Activated T-helper 1 cell treated with Interleukin-2 at 50 U/mL for 16 hours (primary cell): ENCODE measurements around the gene FBXW7.

Experiments
- DNase-seq: peaks from one replicate; pipeline ENCODE4 v3.0.0-alpha.2; 2020; ENCODE audit warnings: low read depth

The FBXW7 gene

DNA sequence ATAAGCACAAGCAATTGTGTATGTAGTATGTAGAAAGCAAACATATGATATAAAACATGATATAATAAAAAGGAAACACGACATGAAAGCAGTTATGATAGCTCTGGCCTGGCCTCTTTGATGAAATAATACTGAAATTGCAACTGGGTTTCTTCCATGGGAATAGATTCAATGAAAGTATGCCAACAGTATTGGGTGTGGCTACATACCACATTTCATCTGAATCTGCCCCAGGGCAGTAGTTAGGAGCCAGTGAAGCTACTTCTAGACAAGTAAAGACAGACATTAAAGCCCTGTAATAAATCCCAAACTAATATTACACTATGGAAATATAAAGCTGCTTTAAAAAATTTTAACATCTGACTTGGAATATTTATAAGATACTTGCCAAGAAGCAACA is 207.3 kb downstream of the FBXW7 start:
- no peak for DNase-seq

DNA sequence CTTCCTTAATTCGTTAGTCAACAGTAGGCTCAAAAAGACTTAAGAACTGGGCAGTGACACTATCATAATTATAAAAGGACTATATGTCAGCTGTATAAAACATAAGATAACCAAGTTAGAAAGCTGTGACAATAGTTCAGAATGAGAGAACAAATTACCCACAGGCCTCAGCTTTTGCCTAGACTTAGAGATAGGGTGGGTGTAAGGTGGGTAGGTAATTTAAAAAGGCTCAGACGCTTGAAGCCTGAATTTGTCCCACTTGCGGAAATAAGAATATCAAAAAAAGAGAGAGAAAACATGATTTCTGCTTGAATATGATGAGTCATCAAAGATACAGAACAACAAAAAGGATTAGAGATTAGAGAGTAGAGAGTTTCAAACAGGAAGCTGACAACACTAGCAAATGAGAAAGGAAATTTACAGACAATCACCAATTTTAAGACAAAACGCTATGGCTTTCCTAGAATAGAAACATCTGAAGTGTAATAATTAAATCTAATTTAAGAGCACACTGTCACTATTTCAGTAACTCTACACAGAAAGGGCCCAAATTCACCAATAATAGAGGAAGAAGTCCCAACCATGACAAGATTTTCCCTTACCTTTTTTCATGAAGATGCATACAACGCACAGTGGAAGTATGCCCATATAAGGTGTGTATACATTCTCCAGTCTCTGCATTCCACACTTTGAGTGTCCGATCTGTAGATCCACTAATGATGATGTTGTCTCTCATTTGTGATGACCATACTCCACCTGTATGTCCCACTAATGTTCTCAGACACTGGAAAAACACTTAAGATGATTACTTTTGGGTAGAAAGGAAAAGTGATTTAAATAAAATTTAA is 208.1 kb downstream of the FBXW7 start:
- no peak for DNase-seq

DNA sequence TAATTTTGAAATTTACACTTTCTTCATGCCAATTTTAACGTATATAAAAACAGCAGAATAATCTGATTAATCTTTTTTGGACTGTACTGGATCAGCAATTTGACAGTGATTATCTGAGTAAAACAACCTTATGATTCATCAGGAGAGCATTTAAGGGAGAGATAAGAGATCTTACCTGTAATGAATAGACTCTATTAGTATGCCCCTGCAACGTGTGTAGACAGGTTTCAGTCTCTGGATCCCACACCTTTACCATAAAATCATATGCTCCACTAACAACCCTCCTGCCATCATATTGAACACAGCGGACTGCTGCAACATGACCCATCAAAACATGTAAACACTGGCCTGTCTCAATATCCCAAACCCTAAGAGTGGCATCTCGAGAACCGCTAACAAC is 210.1 kb downstream of the FBXW7 start:
- DNase-seq, result no peak

DNA sequence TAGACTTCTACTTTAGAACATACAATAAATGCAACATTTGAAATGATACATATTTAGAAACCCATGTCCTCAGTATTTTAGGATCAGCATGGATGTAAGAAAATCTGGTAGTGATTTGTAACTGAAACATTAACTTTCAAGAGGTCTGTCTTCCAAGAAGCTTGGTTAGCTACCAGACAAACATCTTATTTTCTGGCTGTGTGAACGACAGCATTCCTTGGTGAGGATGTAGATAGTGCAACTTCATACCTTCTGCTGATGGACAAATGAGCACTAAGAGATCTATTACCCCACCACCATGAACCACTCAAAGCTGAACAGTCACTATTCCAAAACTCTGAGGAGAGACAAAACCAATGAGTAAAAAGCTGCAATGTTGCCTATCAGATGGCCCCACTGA is 212.7 kb downstream of the FBXW7 start:
- DNase-seq, result no peak

DNA sequence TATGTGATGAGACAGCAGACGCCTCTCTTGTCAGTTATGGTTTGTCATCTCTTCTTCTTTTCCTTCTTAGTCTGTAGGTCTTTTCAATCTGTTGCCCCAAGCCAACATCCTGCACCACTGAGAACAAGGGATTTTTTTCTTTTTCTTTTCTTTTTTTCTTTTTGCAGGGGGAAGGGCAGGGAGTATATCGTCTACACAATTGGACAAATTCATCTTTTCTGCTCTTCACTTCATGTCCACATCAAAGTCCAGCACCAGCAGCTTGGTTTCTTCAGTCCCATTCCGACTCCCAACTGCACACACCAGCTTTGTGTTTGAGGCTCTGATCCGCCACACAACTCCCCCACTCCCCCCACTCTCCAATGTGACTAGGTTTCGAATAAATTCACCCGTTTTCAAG is 213.2 kb downstream of the FBXW7 start:
- no peak for DNase-seq

DNA sequence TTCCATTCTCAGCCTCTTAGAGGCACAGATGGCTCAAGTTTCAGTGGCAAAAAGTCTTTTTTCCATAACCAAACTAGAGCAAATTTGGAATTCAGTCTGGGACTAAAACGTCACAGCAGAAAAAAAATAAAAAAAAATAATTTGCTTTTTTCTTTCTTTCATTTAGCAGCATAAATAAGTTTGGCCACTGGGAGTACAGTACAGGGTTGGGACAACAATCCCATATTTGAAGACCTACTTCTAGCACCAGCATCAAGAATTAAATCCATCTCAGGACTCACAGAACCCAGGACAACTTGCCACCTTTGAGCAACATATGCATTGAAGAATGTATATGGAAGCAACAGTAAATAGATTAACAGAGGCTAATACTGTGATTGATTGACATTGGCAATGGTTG is 214.0 kb downstream of the FBXW7 start:
- no peak for DNase-seq

DNA sequence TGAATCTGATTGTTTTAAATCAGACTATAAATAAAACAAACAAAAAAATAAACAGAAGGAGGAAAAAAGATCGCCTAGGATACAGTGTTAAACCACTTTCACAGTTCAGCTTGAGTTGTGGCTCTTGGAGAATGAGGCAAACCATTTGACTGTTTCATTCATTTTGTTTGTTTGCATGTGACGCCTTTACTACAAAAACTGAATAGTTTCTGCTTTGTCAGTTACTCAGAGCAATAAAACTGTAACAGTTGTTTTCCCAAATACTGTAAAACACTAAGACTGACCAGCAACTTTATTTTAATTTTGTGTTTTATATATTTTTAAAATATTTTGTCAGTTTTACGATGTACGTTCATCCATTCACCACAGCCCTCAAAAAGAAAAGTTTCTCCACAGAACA is 214.5 kb downstream of the FBXW7 start:
- DNase-seq, result no peak

DNA sequence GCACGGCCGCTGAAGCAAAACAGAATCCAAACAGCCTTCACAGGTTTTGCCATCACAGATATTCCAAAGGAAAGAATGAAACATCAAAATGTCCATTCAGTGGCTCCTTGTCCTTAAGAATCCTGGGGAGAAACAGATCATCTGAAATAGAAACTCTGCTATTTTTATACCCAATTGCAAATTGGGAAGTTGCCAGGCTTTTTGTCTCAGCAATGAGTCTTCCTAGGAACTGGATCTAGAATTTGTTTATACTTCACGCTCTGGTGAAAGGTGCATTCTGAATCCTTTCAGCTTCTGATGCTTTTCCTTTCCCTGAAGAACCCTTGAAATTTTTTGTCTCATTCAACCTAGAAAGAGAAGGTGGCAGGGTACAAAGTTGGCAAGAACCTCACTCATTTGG is 218.9 kb downstream of the FBXW7 start:
- DNase-seq, result no peak

DNA sequence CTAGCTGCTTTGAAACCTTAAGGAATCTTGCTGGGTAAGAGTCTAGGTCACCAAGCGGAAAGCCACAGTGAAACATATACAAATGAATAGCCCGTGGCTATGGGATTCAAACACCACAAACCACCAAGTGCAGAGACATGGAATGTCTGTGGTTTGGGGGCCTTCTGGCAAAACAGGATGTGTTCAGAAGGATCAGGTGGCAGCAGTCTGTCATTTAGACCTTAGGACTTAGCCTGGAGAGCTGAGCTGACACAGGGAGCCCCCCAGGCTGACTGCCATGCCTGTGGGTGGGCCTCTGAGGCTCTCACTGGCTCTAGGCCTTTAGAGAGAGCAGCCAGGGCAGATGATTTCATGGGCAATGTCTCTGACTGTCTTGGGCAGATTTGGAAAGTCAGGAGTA is 225.6 kb downstream of the FBXW7 start:
- DNase-seq, result no peak

DNA sequence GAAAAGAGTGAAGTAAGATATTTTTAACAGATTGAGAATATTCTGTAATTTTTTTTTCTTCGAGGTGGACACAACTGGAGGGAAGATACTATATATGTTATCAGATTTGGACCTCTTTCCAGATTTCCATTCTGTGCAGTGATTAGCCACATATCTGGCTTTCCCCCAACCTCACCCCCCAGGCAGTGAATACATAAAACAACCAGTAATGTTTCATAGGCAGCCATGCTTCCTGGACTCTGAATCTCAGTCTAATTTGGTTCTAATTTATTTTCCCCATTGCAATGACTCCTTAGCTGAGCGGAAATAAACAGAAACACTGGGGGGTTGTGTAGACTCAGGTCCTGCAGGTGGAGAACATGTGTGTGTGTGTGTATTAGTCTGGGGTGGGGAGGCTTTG is 226.5 kb downstream of the FBXW7 start:
- no peak for DNase-seq

DNA sequence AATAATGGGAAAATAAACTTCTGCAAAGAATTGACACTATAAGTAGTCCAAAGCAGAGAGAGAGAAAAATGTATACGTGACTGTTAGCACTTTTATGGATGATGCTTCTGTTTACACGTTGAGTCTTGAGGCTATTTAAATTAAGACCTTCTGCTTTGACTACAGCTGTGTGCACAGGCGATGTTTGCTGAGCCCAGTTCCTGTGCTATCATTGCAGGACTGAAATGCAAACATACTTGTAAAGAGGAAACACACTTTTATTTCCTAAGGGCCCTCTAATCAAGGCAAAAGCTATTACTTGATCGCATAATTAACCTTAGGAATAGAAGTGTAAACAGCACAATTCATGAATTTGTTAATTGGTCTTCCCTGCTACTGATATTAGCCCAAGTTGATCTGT is 226.9 kb downstream of the FBXW7 start:
- DNase-seq, result no peak

DNA sequence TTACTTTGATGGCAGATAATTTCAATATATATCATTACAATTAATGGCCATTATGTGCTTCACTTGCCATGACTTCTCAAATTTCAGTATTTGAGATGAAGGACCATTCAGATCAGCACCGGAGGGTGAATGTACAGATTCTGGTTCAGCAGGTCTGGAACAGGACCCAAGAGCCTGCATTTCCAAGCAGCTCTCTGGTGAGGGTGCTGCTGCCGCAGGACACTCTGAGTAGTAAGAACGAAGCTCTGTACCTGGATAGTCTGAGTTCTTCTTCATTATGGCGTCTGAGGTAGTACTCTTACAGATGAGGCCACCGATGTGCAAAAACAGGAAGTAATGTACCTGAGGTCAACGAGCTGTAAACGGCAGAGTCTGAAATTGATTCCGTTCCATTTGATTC is 228.2 kb downstream of the FBXW7 start:
- no peak for DNase-seq

DNA sequence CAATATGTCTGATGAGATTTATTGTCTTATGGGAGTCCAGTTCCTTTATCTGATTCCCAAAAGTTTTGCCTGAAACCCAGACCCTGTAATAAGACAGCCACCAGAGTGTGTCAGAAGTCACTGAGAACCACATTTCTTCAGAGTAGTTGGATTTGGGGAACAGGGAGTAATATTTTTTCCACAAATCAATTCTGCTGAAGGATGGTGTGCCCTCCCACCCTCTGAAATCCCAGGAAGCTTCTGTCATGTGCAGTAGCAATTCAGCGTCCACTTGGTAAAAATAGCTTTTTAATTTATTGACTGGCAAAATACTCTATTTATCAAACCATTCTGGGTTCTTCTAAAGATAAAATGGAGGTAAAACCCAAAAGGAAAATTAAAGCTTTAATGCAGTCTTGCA is 229.4 kb downstream of the FBXW7 start:
- DNase-seq, result no peak

DNA sequence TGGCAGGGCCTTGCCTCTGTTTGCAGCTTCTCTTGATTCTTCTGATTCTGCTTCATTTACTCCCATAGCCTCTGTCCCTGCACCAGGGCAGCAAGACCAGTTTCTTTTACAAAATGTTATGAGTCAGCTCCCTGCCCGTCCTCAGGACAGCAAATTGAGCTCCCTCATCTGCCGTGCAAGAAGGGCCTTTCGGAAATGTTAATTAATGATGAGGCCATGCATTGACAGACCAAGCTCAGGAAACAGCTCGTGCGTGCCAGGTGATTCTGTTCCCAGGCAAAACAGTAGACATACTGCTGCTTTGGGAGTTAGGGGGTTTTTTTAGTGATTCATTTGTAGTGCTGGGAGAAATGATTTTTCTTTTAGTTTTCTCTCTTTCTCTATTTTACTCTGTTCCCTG is 231.7 kb downstream of the FBXW7 start:
- no peak for DNase-seq

DNA sequence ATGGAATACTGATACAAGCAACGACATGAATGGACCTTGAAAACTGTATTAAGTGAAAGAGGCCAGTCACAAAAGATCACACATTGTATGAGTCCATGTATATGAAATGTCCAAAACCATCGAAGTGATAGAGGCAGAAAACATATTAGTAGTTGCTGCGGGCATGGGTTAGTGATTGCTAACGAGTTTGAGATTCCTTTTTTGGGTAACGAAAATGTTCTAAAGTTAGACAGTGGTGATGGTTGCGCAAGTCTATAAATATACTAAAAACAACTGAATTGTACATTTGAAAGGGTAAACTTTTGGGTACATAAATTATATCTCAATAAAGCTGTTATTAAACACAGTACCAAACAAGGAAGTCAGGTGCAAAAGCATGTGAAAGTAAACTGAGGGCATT is 234.5 kb downstream of the FBXW7 start:
- no peak for DNase-seq

DNA sequence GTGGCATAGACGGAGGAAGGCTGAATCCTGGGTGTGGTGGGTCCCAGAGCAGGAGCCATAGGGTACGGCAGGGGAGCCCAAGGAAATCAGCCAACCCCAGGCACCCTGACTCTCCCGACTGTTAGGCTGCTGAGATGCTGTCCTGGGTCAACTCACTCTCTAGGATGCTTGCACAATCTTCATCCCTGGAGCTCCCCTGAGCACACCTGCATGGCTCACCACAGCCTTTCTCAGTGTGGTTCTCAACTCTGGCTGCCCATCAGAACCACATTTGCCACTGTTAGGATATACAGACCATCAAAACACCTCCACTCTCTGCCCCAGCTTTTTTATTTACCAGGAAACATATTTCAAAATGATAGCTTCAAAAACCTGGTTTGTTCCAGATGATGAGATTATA is 236.3 kb downstream of the FBXW7 start:
- no peak for DNase-seq

DNA sequence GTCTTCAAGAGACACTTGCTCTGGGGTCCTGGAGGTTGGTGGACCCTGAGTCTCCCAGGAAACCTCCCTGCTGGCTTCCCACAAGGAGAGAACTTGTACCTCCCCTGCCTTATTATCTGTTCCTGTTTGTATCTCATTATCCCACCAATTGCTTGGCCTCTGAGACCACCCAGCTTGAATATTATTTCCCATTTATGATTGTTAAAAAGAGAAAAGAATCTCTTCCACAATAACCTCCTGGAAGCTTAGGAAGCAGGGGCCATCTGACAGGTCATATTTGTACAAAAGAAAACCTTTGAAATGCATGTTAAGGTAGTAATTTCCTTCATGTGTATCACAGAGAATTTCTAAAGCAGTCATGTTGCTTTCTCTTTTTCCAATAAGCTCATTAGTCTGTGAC is 239.5 kb downstream of the FBXW7 start:
- no peak for DNase-seq

DNA sequence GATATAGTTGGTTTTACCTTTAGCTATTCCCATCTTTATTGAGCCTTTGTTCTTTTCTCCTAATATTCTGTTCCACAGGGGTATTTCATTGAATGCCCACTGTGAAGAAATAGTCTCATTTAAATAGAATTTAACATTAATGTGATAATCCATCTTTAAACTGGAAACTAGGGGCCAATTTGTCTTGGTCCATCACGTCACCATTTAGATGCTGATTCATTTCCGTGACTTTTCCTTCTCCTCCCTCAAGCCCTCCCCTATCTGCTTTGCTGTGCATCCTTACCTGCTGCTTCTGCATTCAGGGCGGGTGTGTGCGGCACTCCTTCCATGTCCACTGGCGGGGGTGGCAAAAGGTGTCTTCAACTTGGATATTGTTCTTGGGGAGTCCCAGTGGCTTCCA is 241.1 kb downstream of the FBXW7 start:
- DNase-seq, result no peak

DNA sequence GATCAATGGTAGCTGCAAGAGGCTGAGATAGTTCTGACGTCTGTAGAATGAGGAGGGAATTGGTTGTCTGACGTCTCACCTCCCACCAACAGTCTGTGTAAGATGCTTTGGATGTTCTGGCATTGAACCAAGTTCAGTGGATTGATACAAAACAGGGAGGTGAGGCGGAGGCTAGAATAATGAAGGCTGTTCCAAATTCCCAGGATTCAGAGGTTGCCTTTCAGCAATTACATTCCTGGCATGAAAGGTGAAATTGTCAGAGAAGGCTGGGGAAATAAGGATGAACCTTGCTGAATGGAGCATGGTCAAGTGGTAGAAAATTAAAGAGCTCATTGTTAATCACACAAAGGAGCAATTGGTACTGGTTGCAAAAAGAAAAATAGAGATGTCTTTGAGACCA is 241.6 kb downstream of the FBXW7 start:
- DNase-seq, result no peak

DNA sequence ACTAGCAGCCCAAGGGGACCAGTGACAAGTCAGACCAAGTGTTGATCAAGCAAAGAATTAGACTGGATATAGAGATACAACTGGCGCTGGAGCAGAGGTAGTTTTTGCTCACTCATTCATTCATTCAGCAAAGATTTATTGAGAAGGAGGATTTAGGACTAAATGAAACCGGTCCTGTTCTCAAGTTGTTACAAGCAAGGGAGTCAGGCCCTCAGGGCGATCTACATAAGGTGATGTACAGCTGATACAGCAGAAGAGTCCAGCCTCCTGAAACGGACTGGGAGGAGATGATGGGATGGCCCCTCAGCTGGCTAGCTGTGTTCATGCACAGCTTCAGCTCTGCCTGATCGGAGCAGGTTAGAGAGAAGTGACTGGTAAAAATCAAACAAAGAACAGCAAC is 242.4 kb downstream of the FBXW7 start:
- no peak for DNase-seq

DNA sequence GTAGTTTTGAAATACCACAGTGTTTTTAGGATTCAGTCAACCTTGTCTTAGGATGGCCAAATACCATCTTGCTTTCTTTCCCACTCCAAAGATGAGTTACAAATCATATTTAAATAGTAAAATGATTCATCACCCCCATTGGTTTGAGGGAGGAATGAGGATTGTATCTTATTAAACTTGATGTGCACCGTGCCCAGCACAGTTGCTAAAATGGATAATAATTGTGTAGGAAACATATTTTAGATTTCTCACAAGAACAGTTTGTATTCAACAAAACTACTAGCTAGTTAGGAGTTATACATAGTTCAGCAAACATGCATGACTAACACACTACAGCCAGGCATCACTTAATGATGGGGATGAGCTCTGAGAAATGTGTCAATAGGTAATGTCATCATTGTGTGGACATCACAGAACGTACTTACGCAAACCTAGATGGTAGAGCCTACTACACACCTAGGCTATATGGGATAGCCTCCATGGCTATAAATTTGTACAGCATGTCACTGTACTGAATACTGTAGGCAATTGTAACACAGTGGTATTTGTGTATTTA is 245.4 kb downstream of the FBXW7 start:
- DNase-seq, result no peak

DNA sequence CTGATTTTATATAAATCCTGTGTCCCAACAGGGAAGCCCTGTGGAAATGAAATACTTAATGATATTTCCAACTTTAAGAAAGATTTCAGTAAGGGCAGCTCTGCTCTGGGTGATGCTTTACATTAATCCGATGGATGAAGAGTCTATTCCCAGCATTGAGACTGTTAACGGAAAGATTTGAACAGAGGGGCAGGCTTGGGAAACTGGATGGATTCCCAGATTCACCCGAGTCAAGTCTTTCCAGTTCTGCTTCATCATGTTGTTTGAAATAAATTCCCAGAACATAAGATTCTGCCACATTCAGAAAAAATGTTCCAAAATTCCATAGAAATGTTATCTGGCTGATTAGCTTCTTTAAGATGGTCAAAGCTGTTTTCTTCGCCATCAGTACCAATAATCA is 246.0 kb downstream of the FBXW7 start:
- no peak for DNase-seq

DNA sequence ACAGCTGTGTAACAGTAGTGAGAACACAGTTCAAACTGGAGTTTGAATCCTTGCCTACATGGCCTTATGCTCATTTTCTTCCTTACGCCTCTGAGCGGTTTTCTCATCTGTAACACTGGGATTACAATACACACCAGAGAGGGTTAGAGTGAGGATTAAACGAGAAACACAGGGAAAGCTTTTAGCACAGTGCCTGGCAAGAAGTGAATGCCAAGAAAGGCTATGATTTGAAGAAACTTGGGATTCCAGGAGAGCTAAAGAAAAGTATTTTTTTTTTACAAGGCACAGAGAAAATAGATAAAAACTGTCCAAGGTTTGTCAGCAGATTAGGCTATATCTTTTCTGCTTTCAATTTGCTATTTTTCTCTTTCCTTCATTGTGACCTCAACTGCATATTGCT is 246.4 kb downstream of the FBXW7 start:
- DNase-seq, result no peak

DNA sequence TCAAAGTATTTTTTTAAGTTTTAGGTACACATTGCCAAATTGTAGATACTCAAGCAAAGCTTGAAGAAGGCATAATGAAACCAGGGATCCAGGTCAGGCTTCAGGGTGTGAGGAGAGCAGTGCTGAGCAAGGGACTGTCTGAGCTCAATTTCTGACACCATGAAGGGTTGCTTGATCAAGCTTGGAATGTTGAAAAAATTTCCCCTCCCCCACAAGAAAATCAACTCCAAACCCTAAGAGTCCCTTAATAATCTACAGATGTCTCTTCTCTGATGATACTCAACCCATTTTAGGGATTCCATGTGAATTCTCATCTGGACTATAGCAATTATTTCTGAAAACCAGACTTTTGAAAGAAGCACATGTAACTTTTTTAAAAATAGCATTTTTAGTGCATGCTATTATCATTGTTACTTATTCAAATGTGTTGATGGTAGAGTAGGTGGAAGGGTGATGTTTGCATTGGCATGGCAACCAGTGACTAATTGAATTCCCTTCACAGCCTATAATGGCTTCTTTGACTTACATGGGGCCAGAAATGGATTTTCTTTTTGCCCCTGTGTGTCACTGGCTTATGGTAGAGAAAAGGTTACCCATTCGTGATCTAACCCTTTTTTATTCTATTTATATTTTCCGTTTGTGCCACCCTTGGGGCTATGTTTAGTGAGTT is 252.0 kb downstream of the FBXW7 start:
- DNase-seq, result no peak
